Renal cortical epithelial cell (primary cell): ENCODE results near the gene PCDHGC5. TPM values are rescaled to one million over a fixed set of nuclear protein-coding genes. Genes with fewer than 3 reads are reported as not detected.
A peak's percentile ranks its signal among the peaks of the same experiment; 100 is the strongest.

Experiments used
- DNase-seq: peaks from one replicate; pipeline ENCODE4 v3.0.0-alpha.2; 2011; ENCODE audit warnings: low read depth
- total RNA-seq: library from RNA; depleted of rRNA; stranded (reverse); fragments of >200 nt; gene quantifications from 2 replicates; pipeline ENCODE4 v1.2.3, GENCODE V29; 2014

PCDHGC5 gene
- total RNA-seq = 0.17 and 0.80 TPM in 2 replicates

DNA sequence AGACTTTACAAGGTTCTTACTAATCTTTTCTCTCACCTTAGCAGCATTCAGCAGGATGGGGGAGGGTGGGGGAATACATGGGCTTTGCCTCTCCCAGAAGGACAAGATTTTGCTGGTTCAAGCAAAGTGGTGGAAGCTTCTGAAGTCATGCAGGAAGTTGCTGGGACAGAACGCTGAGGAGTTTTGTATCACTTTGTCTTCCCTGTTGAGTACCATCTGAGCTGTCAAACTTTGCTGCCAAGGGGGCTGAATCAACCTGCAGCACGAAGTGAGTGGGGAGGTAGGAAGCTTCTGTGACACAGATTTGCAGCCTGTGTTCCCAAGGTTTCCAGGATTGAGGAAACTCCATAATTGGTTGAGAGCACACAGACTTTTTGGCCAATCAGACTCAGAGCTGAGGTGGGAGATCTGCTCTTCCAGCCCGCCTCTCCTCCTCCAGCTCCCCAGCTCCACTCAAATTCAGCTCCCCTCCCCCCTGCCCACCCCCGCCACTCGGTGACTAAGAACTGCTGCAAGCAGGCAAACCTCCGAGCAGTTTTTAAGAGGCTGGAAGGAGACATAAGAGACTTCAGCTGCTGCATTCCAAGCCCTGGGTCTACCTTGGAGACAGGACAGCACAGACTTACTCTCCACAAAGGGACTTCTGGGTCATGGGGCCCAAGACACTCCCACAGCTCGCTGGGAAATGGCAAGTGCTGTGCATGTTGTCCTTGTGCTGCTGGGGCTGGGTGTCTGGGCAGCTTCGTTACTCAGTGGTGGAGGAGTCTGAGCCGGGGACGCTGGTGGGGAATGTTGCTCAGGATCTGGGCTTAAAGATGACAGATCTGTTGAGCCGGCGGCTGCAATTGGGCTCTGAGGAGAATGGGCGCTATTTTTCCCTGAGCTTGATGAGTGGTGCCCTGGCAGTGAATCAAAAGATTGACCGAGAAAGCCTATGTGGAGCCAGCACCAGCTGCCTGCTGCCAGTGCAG is at the start of gene PCDHGC5:
PCDHGC5 (plus strand) TSS at position 491 of the 971 bp plus-strand sequence; CDS start at position 651, 160 bp downstream.
- peak; percentile 26 for DNase-seq

DNA sequence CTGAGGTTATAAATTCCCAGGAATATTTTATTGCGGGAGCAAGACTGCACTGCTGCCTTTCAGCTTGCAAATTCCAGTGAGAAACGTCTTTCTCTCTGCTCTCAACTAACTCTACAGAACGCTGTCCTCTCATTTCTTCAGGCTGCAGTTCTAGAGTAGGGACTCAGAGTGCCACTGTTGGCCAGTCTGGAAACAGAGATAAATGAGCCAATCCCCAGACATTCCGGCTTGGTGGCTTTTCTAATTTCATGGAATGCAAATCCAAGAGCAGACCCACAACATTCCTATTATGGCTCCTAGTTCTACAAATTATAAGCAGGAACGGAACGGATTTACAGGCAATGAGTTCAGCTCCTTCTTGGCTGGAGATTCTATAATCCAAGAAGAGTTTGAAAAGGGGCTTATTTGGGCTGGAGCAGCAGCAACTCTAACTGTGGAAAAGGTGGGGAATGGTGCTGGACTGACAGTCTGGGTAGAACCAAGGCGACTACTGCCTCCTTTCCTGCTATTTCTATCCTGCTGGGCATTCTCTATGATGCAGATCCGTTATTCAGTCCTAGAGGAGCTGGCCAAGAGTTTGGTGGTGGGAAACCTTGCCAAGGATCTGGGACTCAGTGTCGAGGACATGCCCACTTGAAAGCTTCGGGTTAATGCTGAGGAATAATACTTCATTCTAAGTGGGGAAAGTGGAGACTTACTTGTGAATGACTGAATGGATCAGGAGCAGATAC is 49.3 kb upstream of the PCDHGC5 start:
- DNase-seq = no peak

GRCh38 chr5:141440341-141440740 is 48.5 kb upstream of the PCDHGC5 start:
- no peak for DNase-seq

GRCh38 chr5:141441571-141442170 is 47.2 kb upstream of the PCDHGC5 start:
- no peak for DNase-seq

- DNase-seq = peak; percentile 46
Measured at GRCh38 chr5:141465351-141465750, 23.5 kb upstream of the PCDHGC5 start.

DNA sequence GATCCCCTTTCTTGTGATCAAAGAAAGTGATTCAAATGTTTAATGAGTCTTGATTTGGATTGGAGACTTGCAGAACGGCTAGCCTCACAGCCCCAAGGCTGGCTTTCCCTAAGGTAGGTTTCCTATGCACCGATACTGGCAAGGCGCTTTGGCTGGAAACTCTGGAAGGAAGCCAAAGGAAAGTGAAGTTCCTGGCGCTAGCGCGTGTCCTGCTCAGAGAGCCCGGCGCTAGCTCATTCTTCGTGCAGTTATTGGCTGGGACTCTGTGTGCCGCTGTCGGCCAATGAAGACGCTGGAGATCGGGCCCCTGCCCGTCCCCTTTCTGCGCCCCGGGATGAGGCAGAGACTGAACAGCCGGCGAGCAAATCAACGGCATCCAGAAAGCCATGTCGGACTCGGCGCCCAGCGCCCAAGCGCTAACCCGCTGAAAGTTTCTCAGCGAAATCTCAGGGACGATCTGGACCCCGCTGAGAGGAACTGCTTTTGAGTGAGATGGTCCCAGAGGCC is 13.2 kb upstream of the PCDHGC5 start, which contains the start of gene PCDHGC3:
PCDHGC3 (plus strand) TSS at position 342 of the 507 bp plus-strand sequence; CDS start at position 493, 151 bp downstream.
- peak; percentile 88 for DNase-seq

DNA sequence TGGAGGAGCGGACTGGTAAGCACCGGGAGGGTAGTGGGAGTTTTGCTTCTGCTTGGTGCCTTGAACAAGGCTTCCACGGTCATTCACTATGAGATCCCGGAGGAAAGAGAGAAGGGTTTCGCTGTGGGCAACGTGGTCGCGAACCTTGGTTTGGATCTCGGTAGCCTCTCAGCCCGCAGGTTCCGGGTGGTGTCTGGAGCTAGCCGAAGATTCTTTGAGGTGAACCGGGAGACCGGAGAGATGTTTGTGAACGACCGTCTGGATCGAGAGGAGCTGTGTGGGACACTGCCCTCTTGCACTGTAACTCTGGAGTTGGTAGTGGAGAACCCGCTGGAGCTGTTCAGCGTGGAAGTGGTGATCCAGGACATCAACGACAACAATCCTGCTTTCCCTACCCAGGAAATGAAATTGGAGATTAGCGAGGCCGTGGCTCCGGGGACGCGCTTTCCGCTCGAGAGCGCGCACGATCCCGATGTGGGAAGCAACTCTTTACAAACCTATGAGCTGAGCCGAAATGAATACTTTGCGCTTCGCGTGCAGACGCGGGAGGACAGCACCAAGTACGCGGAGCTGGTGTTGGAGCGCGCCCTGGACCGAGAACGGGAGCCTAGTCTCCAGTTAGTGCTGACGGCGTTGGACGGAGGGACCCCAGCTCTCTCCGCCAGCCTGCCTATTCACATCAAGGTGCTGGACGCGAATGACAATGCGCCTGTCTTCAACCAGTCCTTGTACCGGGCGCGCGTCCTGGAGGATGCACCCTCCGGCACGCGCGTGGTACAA is 12.6 kb upstream of the PCDHGC5 start:
- peak; percentile 36 for DNase-seq

- no peak for DNase-seq
Measured at GRCh38 chr5:141477044-141477575, 11.8 kb upstream of the PCDHGC5 start.

- DNase-seq = no peak
Measured at GRCh38 chr5:141477815-141478214, 11.1 kb upstream of the PCDHGC5 start.

DNA sequence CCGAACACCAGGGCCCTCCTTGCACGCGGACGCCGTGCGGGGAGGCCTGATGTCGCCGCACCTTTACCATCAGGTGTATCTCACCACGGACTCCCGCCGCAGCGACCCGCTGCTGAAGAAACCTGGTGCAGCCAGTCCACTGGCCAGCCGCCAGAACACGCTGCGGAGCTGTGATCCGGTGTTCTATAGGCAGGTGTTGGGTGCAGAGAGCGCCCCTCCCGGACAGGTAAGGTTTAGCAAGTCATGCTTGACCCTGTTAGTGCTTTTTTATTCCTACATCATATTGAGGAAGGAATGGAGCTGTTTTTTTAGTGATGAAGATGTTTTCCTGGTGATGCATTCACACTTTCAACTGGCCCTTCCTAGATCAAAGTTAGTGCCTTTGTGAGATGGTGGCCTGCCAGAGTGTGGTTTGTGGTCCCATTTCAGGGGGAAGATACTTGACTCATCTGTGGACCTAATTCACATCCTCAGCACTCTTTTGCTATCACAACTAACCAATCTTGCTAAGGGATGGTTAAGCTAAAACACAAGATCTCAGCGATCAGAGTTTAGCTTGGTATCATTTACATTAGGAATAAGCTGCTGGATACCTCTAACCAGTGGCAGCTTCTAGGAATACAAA is 10.4 kb upstream of the PCDHGC5 start:
- no peak for DNase-seq

DNA sequence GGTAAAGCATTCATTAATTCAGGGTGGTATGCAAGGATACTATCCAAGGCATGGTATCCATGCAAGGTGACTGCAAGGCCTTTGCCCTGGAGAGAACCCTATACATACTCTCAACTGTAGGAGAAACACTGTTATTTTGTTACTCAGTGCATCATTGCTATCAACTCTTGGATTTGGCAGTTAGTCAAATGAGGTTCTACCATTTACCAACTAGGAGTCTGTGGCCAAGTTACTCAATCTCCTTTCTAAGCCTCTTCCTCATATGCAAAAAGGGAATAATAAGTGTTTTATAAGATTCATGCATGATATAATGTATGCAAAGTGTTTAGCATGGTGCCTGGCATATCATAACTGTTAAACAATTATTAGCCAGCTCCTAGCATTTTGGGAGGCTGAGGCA is 9.1 kb upstream of the PCDHGC5 start:
- DNase-seq = no peak

DNA sequence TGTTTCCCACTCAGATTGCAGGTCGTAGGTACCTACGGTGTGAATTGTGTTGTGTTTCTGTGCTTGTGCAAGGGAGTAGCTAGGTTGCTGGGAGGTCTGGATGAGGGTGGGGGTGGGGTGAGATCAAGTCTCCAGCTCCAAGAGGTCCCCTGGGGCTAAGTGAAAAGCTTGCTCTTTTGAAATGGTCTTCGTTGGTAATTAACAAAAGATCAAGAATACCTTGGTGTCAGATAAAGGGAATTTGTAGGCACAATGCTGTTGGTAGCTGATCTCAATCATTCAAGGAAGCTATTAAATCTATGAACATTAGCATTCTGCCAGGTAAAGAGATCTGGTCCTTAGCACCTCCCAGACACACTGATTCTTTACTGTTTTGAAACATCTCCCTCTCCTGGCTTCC is 5.0 kb upstream of the PCDHGC5 start:
- DNase-seq = no peak

- DNase-seq = peak; percentile 21
Measured at GRCh38 chr5:141484310-141484640, 4.6 kb upstream of the PCDHGC5 start.

- DNase-seq = no peak
Measured at GRCh38 chr5:141484641-141485311, 4.1 kb upstream of the PCDHGC5 start, which contains the start of gene PCDHGC4. Gene PCDHGC4 (plus strand): TSS chr5:141485030. CDS start chr5:141485174, 144 bp downstream.

DNA sequence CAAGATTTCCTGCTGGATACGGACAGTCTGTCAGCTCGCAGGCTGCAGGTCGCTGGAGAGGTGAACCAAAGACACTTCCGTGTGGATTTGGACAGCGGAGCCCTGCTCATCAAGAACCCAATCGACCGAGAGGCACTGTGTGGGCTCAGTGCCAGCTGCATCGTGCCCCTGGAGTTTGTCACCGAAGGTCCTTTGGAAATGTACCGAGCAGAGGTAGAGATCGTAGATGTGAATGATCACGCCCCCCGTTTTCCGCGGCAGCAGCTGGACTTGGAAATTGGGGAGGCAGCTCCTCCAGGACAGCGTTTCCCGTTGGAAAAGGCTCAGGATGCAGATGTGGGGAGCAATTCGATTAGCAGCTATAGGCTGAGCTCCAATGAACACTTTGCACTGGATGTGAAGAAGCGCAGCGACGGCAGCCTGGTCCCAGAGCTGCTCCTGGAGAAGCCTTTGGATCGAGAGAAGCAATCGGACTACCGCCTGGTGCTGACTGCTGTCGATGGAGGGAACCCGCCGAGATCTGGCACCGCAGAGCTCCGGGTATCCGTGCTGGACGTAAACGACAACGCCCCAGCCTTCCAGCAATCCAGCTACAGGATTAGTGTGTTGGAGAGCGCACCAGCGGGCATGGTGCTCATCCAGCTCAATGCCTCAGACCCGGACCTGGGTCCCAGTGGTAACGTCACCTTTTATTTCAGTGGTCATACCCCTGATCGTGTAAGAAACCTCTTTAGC is 3.4 kb upstream of the PCDHGC5 start:
- DNase-seq = no peak

DNA sequence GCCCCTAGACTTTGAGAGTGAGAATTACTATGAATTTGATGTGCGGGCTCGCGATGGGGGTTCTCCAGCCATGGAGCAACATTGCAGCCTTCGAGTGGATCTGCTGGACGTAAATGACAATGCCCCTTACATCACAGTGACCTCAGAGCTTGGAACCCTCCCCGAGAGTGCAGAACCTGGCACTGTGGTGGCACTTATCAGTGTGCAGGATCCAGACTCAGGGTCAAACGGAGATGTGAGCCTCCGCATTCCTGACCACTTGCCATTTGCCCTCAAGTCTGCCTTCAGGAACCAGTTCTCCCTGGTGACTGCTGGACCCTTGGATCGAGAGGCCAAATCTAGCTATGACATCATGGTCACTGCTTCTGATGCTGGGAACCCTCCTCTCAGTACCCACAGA is 2.8 kb upstream of the PCDHGC5 start:
- no peak for DNase-seq

DNA sequence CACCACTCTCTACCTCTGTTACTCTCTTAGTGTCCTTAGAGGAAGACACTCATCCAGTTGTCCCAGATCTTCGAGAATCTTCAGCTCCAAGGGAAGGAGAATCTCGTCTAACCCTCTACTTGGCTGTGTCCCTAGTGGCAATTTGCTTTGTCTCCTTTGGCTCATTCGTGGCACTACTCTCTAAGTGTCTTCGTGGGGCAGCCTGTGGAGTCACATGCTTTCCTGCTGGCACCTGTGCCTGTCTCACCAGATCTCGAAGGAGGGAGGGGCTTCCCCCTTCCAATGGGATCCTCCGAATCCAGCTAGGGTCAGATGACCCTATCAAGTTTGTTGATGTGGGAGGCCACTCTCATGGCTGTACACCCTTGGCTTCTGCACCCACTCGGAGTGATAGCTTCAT is 1.8 kb upstream of the PCDHGC5 start:
- DNase-seq = no peak

DNA sequence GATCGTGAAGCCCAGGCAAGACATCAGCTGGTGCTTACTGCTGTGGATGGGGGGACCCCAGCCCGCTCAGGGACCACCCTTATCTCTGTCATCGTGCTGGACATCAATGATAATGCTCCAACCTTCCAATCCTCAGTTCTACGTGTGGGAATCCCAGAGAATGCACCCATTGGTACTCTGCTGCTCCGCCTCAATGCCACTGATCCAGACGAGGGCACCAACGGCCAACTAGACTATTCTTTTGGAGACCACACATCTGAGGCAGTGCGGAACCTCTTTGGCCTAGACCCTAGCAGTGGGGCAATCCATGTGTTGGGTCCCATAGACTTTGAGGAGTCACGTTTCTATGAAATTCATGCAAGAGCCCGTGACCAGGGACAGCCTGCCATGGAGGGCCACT is 960 bp downstream of the PCDHGC5 start:
- DNase-seq = no peak

DNA sequence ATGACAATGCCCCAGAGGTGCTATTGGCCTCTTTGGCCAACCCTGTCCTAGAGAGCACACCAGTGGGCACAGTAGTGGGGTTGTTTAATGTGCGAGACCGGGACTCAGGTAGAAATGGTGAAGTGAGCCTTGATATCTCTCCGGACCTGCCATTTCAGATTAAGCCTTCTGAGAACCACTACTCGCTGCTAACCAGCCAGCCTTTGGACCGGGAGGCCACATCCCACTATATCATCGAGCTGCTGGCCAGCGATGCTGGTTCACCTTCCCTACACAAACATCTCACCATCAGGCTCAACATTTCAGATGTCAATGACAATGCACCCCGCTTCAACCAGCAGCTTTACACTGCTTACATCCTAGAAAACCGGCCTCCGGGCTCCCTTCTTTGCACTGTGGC is 1.4 kb downstream of the PCDHGC5 start:
- no peak for DNase-seq
